Ovary (tissue), 9 donors: ENCODE measurements around the gene TMEM229A. TPM values are rescaled to one million over a fixed set of nuclear protein-coding genes. Genes with fewer than 3 reads are reported as not detected.

Experiments
- DNase-seq, 5 donors: peaks; one replicate each; pipeline ENCODE4 v3.0.0-alpha.2; 2019 to 2020
- H3K27ac ChIP-seq, 2 donors: fragments of 200-600 bp; one replicate each; pipeline versions ENCODE4 v1.5.1 to v1.8.0; 2019 to 2022
- H3K27me3 ChIP-seq: fragments of 200-600 bp; one replicate; pipeline ENCODE4 v1.8.0; 2022
- H3K36me3 ChIP-seq: fragments of 200-600 bp; sonication (generic); one replicate; pipeline ENCODE4 v1.5.1; 2019
- H3K4me1 ChIP-seq: one replicate; pipeline ENCODE4 v1.8.1; 2013; ENCODE audit warnings: mild to moderate bottlenecking, moderate library complexity; ENCODE audit not compliant: insufficient read depth
- H3K4me3 ChIP-seq: fragments of 200-600 bp; sonication (generic); one replicate; pipeline ENCODE4 v1.5.1; 2017
- H3K9me3 ChIP-seq, 2 donors: fragments of 200-600 bp in 1 of 2; sonication (generic) in 1 of 2; one replicate each; pipeline versions ENCODE4 v1.5.1 to v1.8.1; 2013 to 2019; ENCODE audit warnings: mild to moderate bottlenecking in 1 of 2, moderate library complexity in 1 of 2
- EP300 ChIP-seq: sonication (generic); formaldehyde crosslinking; IDR thresholded peaks from one replicate; pipeline ENCODE4 v1.6.1; 2017; ENCODE audit warnings: antibody characterized with exemption
- POLR2A ChIP-seq: fragments of 450-650 bp; IDR thresholded peaks from one replicate; pipeline ENCODE4 v1.6.1; 2017; ENCODE audit warnings: antibody characterized with exemption, mild to moderate bottlenecking, moderate library complexity
- WGBS, 3 donors: extraction: QIAGEN DNeasy Blood & Tissue Kit in 1 of 3; methylation state at CpG; one replicate each; pipeline versions ENCODE4 v1.1.5 to v1.1.7; 2013 to 2017; 5-methylcytosine and 5-hydroxymethylcytosine counted together
- intact Hi-C, 4 donors: fragments of 100-400 bp; cut with DNase I; formaldehyde crosslinking; loops; one replicate each; pipeline versions ENCODE4 v1.11.0 to v1.15.1; 2022 to 2023
- polyA plus RNA-seq, 2 donors: library from polyadenylated mRNA; stranded (reverse); fragments of 200-250 nt in 1 of 2; fragments of 350-450 nt in 1 of 2; fragmentation: Illumina TruSeq in 1 of 2; extraction: RNeasy Lipid Tissue Mini Kit (QIAGEN cat#74804) in 1 of 2; gene quantifications; one replicate each; pipeline ENCODE4 v1.2.3, GENCODE V29; 2013 to 2014
- total RNA-seq, 7 donors: library from RNA; depleted of rRNA in 2 of 7; stranded (reverse); fragments of >200 nt in 2 of 7; fragmentation: NEBNext Ultra II Directional in 3 of 7; extraction: Animal tissue kit (Norgen Biotek cat#: 25700) in 3 of 7; gene quantifications; one replicate each; pipeline versions ENCODE4 v1.1.0 to v1.2.4, GENCODE V29; 2016 to 2023
- TF ChIP-seq, protein P1 (sequence below), 3 donors: fragments of 450-650 bp in 2 of 3; fragments of 200-600 bp in 1 of 3; IDR thresholded peaks; one replicate each; pipeline versions ENCODE4 v1.5.1 to v1.8.0; 2016 to 2022; ENCODE audit warnings: antibody characterized with exemption in 3 of 3, mild to moderate bottlenecking in 1 of 3
- donor health status: DM: no; HTN: no; CAD: no; lungs with moderate emphysema.
- donor health status: DM: no; HTN: no; CAD: no.
- donor health status: Bipolar disorder and iron deficiency.
- donor health status: DM: yes; HTN: yes; CAD: no.
- donor health status: DM: no; HTN: no; CAD: no.
- donor health status: DM: yes; HTN: yes; CAD: no.

Gene TMEM229A
- total and polyA plus RNA-seq, 9 donors = 0.22 to 1.8 (median 0.60) TPM; not detected in 3

DNA sequence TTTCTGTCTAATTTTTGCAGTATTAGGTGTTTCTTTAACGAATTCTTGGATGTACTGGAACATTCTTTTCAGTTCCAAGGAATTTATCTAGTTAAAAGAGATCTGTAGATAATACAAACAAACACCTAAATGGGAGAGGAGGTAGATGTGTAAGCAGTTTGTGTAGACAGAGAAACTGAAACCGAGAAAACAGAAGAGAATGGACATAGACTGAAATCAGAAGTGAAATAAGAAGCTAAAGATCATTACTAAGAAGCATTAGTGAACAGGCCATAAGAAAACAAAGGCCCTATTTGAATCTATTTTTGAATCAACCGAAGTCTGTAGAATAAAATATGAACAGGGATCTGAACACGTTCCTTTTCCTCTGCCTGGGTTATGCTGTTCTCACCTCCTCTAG is 26.5 kb upstream of the TMEM229A start:
- no peaks in the 10 kb centered on the region for H3K9me3 ChIP-seq
- intact Hi-C loops = no loop called here
- no peaks in the 10 kb centered on the region for H3K36me3 ChIP-seq
- DNase-seq = no peak
- no peaks in the 10 kb centered on the region for H3K27me3 ChIP-seq
- no peak overlapping the region for H3K27ac ChIP-seq
- TF ChIP-seq EP300 (no peak), POLR2A (no peak)
- TF ChIP-seq, protein P1, sequence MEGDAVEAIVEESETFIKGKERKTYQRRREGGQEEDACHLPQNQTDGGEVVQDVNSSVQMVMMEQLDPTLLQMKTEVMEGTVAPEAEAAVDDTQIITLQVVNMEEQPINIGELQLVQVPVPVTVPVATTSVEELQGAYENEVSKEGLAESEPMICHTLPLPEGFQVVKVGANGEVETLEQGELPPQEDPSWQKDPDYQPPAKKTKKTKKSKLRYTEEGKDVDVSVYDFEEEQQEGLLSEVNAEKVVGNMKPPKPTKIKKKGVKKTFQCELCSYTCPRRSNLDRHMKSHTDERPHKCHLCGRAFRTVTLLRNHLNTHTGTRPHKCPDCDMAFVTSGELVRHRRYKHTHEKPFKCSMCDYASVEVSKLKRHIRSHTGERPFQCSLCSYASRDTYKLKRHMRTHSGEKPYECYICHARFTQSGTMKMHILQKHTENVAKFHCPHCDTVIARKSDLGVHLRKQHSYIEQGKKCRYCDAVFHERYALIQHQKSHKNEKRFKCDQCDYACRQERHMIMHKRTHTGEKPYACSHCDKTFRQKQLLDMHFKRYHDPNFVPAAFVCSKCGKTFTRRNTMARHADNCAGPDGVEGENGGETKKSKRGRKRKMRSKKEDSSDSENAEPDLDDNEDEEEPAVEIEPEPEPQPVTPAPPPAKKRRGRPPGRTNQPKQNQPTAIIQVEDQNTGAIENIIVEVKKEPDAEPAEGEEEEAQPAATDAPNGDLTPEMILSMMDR (IDR thresholded peaks at IDR 0.05) = no peak
- WGBS, 3 donors = 80 to 86% (median 86%) methylated on average over 4 of the region's 4 CpGs
- H3K4me3 ChIP-seq = no peak overlapping the region
- no peaks in the 10 kb centered on the region for H3K4me1 ChIP-seq

DNA sequence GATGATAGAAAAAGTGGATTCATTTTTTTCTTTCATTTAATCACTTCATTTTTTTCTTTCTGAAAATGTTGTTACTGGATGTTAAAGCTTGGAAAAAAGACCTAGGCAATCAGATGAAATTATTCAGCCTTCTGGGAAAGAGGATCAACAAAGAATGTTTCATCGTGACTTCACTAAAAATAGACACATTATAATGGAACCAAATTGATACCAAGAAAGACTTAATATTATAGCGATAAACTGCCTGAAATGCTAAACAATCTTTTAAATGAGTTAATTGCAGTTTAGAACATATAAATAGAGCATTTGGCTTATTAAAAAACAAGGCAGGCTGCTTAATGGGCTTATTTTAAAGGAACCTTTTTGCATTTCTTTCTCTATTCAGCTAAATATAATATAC is 25.6 kb upstream of the TMEM229A start:
- Histone ChIP-seq H3K27ac (no peak overlapping the region), H3K9me3 (no peaks in the 10 kb centered on the region), H3K4me3 (no peak overlapping the region), H3K4me1 (no peaks in the 10 kb centered on the region), H3K36me3 (no peaks in the 10 kb centered on the region), H3K27me3 (no peaks in the 10 kb centered on the region)
- 33 to 68% (median 37%) methylated on average over 2 of the region's 2 CpGs for WGBS, 3 donors
- TF ChIP-seq, protein P1 (IDR thresholded peaks at IDR 0.05) = no peak
- TF ChIP-seq EP300 = no peak
- no peak for TF ChIP-seq POLR2A
- no peak for DNase-seq
- intact Hi-C loops = no loop called here

DNA sequence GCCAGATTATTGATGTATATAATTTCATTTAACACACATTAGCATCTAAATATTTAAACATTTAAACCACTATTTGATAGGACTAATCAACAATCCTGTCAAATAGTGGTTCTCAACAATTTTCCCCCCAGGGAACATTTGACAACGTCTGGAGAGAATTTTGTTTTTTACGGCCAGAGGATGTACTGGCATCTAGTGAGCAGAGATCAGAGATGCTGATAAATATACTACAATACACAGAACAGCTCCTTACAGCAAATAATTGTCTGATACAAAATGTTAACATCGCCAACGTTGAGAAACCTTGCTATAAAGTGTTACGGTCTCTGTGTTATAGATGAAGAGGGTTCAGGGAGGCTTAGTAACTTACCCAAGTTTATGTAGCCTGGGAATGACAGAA is 25.0 kb upstream of the TMEM229A start:
- 77 to 88% (median 85%) methylated on average over 5 of the region's 5 CpGs for WGBS, 3 donors
- intact Hi-C loops = no loop called here
- no peak for DNase-seq
- Histone ChIP-seq H3K27ac (no peak overlapping the region), H3K36me3 (no peaks in the 10 kb centered on the region), H3K27me3 (no peaks in the 10 kb centered on the region), H3K4me3 (no peak overlapping the region), H3K9me3 (no peaks in the 10 kb centered on the region), H3K4me1 (no peaks in the 10 kb centered on the region)
- TF ChIP-seq EP300 (no peak), POLR2A (no peak)
- TF ChIP-seq, protein P1 (IDR thresholded peaks at IDR 0.05) = no peak

DNA sequence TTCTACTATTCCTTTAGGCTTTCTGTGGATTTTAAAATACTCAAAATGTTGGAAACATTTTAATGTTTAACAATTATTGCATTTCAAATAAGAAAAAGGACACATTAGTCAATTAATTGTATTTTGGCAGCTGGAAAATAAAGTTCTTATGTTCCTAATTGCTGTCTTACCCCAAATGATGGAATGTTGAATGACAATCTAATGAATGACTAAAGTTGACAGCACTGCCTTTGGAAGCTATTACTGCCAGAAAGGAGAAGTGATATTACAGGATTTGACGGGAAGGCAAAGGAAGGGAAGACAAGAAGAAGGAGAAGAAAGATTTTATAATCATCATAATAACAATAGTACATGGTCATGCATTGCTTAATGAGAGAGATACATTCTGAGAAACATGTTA is 23.4 kb upstream of the TMEM229A start:
- H3K4me3 ChIP-seq = no peak overlapping the region
- DNase-seq = no peak
- H3K9me3 ChIP-seq = no peaks in the 10 kb centered on the region
- 47 to 67% (median 66%) methylated on average over 1 of the region's 1 CpG for WGBS, 3 donors
- H3K27ac ChIP-seq = no peak overlapping the region
- H3K27me3 ChIP-seq = no peaks in the 10 kb centered on the region
- H3K4me1 ChIP-seq = peaks cover under 1% of the 10 kb centered on the region
- TF ChIP-seq, protein P1 (IDR thresholded peaks at IDR 0.05) = no peak
- TF ChIP-seq EP300 (no peak), POLR2A (no peak)
- H3K36me3 ChIP-seq = no peaks in the 10 kb centered on the region
- intact Hi-C loops = no loop called here
